ENCODE results near the gene CD300C.

CD300C gene

DNA sequence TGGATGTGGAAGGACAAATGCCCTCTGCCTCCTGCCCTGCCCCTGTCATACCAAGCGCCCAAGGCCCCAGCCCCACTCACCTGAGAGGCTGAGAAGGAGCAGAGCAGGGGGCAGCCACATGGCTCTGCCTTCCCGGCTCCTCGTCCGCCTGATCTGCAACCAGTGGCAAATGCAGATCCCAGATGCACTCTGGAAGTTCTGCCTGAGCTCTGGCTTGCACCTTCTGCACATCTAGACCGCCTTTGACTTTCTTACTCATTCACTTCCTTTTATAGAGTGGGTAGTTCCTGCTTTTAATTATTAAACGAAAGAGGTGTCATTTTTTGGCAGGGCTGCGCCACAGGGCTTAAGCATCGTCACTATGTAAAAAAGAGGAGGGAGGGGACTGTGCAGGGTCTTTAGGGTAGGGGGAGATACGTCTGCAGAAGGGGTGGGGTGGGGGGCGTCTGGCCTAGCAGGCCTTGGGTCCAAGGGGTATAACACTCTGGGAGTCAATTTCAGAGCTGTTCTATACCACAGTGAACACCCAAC, 14.6 kb downstream of the CD300C start, which contains the start of gene CD300LB:
Gene CD300LB (minus strand): TSS at position 245 of the 531 bp plus-strand sequence. CDS start 125 bp downstream, at position 120.
- Histone ChIP-seq H3K79me2 (ENCODE audit: control insufficient read depth, insufficient read depth, low read length, unreplicated experiment) (no peaks in the 10 kb centered on the region), H3K4me1 (ENCODE audit: control insufficient read depth, insufficient read depth, low read length, unreplicated experiment) (no peaks in the 10 kb centered on the region), H3K27me3 (ENCODE audit: insufficient read depth, low read length) (peaks cover 11% of the 10 kb centered on the region; the same call in 1 of the 2 replicates), H3K4me3 (ENCODE audit: low read depth, low read length) (no peak within 1 kb of the TSS), H2AFZ (ENCODE audit: low read length, unreplicated experiment) (no peak within 1 kb of the TSS), H3K36me3 (ENCODE audit: insufficient read depth, low read length) (no peaks in the 10 kb centered on the region), H3K27ac (ENCODE audit: low read depth, low read length) (no peak within 1 kb of the TSS)

DNA sequence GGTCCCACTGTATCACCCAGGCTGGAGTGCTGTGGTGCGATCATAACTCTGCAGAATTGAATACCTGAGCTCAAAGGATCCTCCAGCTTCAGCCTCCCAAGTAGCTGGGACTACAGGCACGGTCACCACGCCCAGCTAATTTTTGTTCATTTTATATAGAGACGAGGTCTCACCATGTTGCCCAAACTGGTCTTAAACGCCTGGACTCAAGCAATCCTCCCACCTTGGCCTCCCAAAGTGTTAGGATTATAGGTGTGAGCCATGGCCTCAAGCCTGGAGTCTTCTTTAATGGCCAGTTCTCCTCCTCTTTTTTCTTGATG, 15.1 kb downstream of the CD300C start:
- no peak overlapping the region for H2AFZ ChIP-seq (ENCODE audit: low read length, unreplicated experiment)
- peaks cover 11% of the 10 kb centered on the region; the same call in 1 of the 2 replicates for H3K27me3 ChIP-seq (ENCODE audit: insufficient read depth, low read length)
- no peaks in the 10 kb centered on the region for H3K79me2 ChIP-seq (ENCODE audit: control insufficient read depth, insufficient read depth, low read length, unreplicated experiment)
- H3K4me1 ChIP-seq (ENCODE audit: control insufficient read depth, insufficient read depth, low read length, unreplicated experiment): no peaks in the 10 kb centered on the region
- no peak overlapping the region for H3K4me3 ChIP-seq (ENCODE audit: low read depth, low read length)
- H3K36me3 ChIP-seq (ENCODE audit: insufficient read depth, low read length): no peaks in the 10 kb centered on the region
- H3K27ac ChIP-seq (ENCODE audit: low read depth, low read length): no peak overlapping the region

- Histone ChIP-seq H3K4me3 (ENCODE audit: low read depth, low read length) (no peak overlapping the region), H3K79me2 (ENCODE audit: control insufficient read depth, insufficient read depth, low read length, unreplicated experiment) (no peaks in the 10 kb centered on the region), H3K27ac (ENCODE audit: low read depth, low read length) (no peak overlapping the region), H3K27me3 (ENCODE audit: insufficient read depth, low read length) (peaks cover 14% of the 10 kb centered on the region; the same call in 1 of the 2 replicates), H3K36me3 (ENCODE audit: insufficient read depth, low read length) (no peaks in the 10 kb centered on the region), H3K4me1 (ENCODE audit: control insufficient read depth, insufficient read depth, low read length, unreplicated experiment) (no peaks in the 10 kb centered on the region), H2AFZ (ENCODE audit: low read length, unreplicated experiment) (no peak overlapping the region)
Observed at GRCh38 chr17:74529243-74529642, 16.7 kb downstream of the CD300C start.

DNA sequence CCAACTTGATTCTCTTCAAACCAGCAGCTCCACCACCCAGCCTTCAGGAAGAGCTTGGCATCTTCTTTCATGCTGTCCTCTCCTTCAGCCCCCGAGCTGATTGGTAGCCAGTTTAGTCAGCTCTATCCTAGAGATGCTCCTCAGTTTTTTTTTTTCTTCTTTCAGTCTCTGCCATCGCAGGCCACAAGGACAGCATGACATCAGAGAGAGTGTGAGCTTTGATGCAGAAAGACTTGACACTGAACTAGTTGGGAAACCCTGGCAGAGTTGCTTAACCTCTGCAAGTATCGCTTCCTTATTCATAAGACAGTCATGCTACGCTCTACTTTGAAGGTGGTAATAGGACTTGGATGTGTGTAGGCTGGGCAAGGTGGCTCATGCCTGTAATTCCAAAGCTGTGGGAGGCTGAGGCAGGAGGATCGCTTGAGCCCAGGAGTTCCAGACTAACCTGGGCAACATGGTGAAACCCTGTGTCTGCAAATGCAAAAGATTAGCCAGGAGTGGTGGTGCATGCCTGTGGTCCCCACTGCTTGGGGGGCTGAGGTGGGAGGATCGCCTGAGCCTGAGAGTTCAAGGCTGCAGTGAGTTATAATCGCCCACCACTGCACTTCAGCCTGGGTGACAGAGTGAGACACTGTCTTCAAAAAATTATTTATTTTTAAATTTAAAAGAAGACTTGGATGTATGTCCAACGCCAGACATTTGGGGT, 17.3 kb downstream of the CD300C start:
- no peaks in the 10 kb centered on the region for H3K36me3 ChIP-seq (ENCODE audit: insufficient read depth, low read length)
- no peaks in the 10 kb centered on the region for H3K79me2 ChIP-seq (ENCODE audit: control insufficient read depth, insufficient read depth, low read length, unreplicated experiment)
- H2AFZ ChIP-seq (ENCODE audit: low read length, unreplicated experiment): no peak overlapping the region
- H3K4me3 ChIP-seq (ENCODE audit: low read depth, low read length): no peak overlapping the region
- no peaks in the 10 kb centered on the region for H3K4me1 ChIP-seq (ENCODE audit: control insufficient read depth, insufficient read depth, low read length, unreplicated experiment)
- H3K27ac ChIP-seq (ENCODE audit: low read depth, low read length): no peak overlapping the region
- peaks cover 14% of the 10 kb centered on the region; the same call in 1 of the 2 replicates for H3K27me3 ChIP-seq (ENCODE audit: insufficient read depth, low read length)

GRCh38 chr17:74527756-74528155, 18.2 kb downstream of the CD300C start:
- Histone ChIP-seq H3K36me3 (ENCODE audit: insufficient read depth, low read length) (no peaks in the 10 kb centered on the region), H3K4me3 (ENCODE audit: low read depth, low read length) (no peak overlapping the region), H3K27ac (ENCODE audit: low read depth, low read length) (no peak overlapping the region), H3K4me1 (ENCODE audit: control insufficient read depth, insufficient read depth, low read length, unreplicated experiment) (no peaks in the 10 kb centered on the region), H3K79me2 (ENCODE audit: control insufficient read depth, insufficient read depth, low read length, unreplicated experiment) (no peaks in the 10 kb centered on the region), H2AFZ (ENCODE audit: low read length, unreplicated experiment) (no peak overlapping the region), H3K27me3 (ENCODE audit: insufficient read depth, low read length) (peaks cover 14% of the 10 kb centered on the region; the same call in 1 of the 2 replicates)

GRCh38 chr17:74527081-74527480, 18.8 kb downstream of the CD300C start:
- H3K4me3 ChIP-seq (ENCODE audit: low read depth, low read length): no peak overlapping the region
- no peaks in the 10 kb centered on the region for H3K36me3 ChIP-seq (ENCODE audit: insufficient read depth, low read length)
- peaks cover 9% of the 10 kb centered on the region; the same call in 1 of the 2 replicates for H3K27me3 ChIP-seq (ENCODE audit: insufficient read depth, low read length)
- H3K79me2 ChIP-seq (ENCODE audit: control insufficient read depth, insufficient read depth, low read length, unreplicated experiment): no peaks in the 10 kb centered on the region
- no peak overlapping the region for H2AFZ ChIP-seq (ENCODE audit: low read length, unreplicated experiment)
- no peaks in the 10 kb centered on the region for H3K4me1 ChIP-seq (ENCODE audit: control insufficient read depth, insufficient read depth, low read length, unreplicated experiment)
- H3K27ac ChIP-seq (ENCODE audit: low read depth, low read length): no peak overlapping the region

DNA sequence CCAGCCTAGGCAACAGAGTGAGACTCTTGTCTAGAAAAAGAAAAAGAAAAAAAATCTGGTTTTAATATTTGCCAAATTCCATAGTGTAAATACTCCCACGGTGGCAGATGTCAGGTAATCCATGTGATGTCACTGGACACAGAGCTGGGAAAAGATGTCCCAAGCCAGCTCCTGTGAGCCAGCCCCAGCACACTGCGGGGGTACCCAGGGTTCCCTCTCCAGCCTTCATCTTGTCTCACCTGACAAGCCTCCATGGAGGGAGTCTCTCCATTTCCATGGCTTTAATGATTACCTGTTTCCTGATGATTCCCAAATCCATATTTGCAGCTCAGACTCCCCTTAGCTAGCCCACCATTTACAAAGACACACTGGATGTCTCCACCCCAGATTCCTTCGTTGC, 19.2 kb downstream of the CD300C start:
- peaks cover 9% of the 10 kb centered on the region; the same call in 1 of the 2 replicates for H3K27me3 ChIP-seq (ENCODE audit: insufficient read depth, low read length)
- no peak overlapping the region for H3K4me3 ChIP-seq (ENCODE audit: low read depth, low read length)
- no peak overlapping the region for H2AFZ ChIP-seq (ENCODE audit: low read length, unreplicated experiment)
- no peaks in the 10 kb centered on the region for H3K4me1 ChIP-seq (ENCODE audit: control insufficient read depth, insufficient read depth, low read length, unreplicated experiment)
- no peaks in the 10 kb centered on the region for H3K36me3 ChIP-seq (ENCODE audit: insufficient read depth, low read length)
- no peak overlapping the region for H3K27ac ChIP-seq (ENCODE audit: low read depth, low read length)
- H3K79me2 ChIP-seq (ENCODE audit: control insufficient read depth, insufficient read depth, low read length, unreplicated experiment): no peaks in the 10 kb centered on the region

DNA sequence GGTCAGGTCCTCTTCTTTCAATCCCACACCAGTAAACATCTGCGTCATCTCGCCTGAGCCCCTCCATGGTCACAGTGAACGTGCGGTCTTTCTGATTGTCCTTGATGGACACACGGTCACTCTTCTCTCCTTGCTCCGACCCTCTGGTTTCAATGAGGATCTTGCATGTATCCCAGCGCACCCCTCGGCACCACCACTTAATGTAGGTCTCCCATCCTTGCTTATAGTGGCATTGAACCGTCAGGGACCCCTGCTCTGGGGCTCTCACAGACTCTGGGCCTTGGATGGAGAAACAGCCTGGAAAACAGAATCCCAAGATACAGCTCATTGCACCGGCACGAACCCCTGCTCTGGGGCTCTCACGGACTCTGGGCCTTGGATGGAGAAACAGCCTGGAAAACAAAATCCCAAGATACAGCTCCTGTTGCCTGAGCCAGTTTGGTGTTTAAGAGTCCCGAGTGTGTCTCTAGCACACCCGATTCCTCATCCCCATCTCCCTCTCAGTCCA, 20.1 kb downstream of the CD300C start:
- no peaks in the 10 kb centered on the region for H3K79me2 ChIP-seq (ENCODE audit: control insufficient read depth, insufficient read depth, low read length, unreplicated experiment)
- H3K27me3 ChIP-seq (ENCODE audit: insufficient read depth, low read length): peaks cover 9% of the 10 kb centered on the region; the same call in 1 of the 2 replicates
- H3K4me3 ChIP-seq (ENCODE audit: low read depth, low read length): no peak overlapping the region
- no peak overlapping the region for H2AFZ ChIP-seq (ENCODE audit: low read length, unreplicated experiment)
- H3K36me3 ChIP-seq (ENCODE audit: insufficient read depth, low read length): no peaks in the 10 kb centered on the region
- no peaks in the 10 kb centered on the region for H3K4me1 ChIP-seq (ENCODE audit: control insufficient read depth, insufficient read depth, low read length, unreplicated experiment)
- no peak overlapping the region for H3K27ac ChIP-seq (ENCODE audit: low read depth, low read length)

DNA sequence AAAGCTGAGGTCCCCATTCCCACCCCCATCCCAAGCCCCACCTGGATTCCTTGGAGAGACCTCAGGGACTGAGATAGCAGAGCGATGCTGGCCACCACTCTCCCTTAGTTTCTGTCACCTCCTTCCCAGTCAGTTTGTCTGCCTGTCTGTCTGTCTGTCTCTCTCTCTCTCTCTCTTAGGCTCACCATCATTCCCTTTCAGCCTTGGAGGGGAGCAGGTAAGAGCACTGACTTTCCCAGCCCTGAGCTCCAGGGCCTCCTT, 20.5 kb downstream of the CD300C start:
- H3K36me3 ChIP-seq (ENCODE audit: insufficient read depth, low read length): no peaks in the 10 kb centered on the region
- no peak overlapping the region for H2AFZ ChIP-seq (ENCODE audit: low read length, unreplicated experiment)
- no peak overlapping the region for H3K27ac ChIP-seq (ENCODE audit: low read depth, low read length)
- H3K4me3 ChIP-seq (ENCODE audit: low read depth, low read length): no peak overlapping the region
- no peaks in the 10 kb centered on the region for H3K79me2 ChIP-seq (ENCODE audit: control insufficient read depth, insufficient read depth, low read length, unreplicated experiment)
- peaks cover 9% of the 10 kb centered on the region; the same call in 1 of the 2 replicates for H3K27me3 ChIP-seq (ENCODE audit: insufficient read depth, low read length)
- H3K4me1 ChIP-seq (ENCODE audit: control insufficient read depth, insufficient read depth, low read length, unreplicated experiment): no peaks in the 10 kb centered on the region

DNA sequence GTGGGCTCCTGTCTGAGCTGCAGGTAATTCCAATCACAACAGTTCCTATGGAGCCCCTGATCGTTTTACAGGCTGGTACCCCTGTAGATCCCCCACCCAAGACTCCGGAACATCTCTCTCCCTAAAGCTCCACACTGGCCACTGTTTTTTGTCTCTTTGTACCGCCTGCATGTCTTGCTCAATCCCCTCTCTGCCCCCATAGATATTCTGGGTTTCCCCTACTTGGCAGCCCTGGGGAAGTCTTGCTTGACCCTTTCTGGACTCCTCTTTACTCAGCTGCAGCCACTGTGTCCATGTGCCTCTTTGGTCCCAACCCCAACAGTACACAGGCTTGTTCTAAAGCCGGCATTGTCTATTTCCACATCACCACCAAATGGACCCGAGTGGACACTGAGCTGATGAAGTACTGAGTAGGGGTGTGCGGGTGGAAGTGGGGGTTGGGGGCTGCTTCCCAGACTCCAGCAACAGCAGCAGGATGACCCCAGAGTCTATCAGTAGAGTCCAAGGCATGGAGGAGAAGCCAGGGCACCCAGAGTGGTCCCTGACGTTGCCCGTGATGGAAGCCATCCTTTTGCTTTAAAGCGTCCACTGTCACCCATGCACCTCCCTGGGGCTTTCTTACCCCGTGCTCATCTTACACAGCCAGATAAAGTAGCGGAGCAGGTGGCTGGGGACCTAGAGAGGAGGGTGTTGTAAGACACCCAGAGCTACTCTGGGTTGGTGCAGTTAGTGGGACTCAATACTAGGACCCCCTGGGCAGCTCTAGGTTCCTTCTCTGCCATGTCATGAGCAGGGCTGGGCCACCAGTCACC, 21.1 kb downstream of the CD300C start:
- Histone ChIP-seq H3K27me3 (ENCODE audit: insufficient read depth, low read length) (peaks cover 9% of the 10 kb centered on the region; the same call in 1 of the 2 replicates), H2AFZ (ENCODE audit: low read length, unreplicated experiment) (no peak overlapping the region), H3K36me3 (ENCODE audit: insufficient read depth, low read length) (no peaks in the 10 kb centered on the region), H3K79me2 (ENCODE audit: control insufficient read depth, insufficient read depth, low read length, unreplicated experiment) (no peaks in the 10 kb centered on the region), H3K4me1 (ENCODE audit: control insufficient read depth, insufficient read depth, low read length, unreplicated experiment) (no peaks in the 10 kb centered on the region), H3K4me3 (ENCODE audit: low read depth, low read length) (no peak overlapping the region), H3K27ac (ENCODE audit: low read depth, low read length) (no peak overlapping the region)

Measured in ACC112 (cell line).